DND-41 (cell line): ENCODE measurements around the gene ARRB1.

ENCODE experiments used
- EZH2 ChIP-seq: IDR thresholded peaks from 3 replicates; pipeline ENCODE4 v1.6.1; 2012; ENCODE audit warnings: borderline replicate concordance, low read depth, mild to moderate bottlenecking, moderate library complexity, low read length, inconsistent platforms; ENCODE audit not compliant: severe bottlenecking
- TF ChIP-seq, protein P1 (sequence below): IDR thresholded peaks from 2 replicates; pipeline ENCODE4 v1.5.1; 2012; ENCODE audit warnings: borderline replicate concordance, low read length, moderate library complexity, mild to moderate bottlenecking; ENCODE audit not compliant: poor library complexity, severe bottlenecking; ENCODE audit errors: extremely low read depth

DNA sequence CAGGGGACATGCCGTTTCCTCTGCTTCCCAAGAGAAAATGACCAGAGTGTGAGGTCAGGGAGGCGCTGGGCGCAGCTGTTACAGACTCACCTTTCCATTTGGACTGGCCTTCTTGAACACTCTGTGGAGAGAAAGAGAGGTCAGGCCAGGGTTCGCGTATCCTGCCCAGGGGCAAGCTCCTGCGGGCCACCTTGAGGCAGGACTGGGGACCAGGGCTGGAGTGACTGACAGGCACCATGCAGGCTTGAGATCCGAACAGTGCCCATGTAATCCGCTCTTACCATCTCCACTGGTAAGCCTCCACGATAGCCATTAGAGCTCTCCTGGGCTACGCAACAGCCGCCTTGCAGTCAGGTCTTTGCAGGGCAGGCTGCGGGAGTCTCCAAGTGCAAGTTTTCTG is 61.5 kb downstream of the ARRB1 start:
- TF ChIP-seq, protein P1, sequence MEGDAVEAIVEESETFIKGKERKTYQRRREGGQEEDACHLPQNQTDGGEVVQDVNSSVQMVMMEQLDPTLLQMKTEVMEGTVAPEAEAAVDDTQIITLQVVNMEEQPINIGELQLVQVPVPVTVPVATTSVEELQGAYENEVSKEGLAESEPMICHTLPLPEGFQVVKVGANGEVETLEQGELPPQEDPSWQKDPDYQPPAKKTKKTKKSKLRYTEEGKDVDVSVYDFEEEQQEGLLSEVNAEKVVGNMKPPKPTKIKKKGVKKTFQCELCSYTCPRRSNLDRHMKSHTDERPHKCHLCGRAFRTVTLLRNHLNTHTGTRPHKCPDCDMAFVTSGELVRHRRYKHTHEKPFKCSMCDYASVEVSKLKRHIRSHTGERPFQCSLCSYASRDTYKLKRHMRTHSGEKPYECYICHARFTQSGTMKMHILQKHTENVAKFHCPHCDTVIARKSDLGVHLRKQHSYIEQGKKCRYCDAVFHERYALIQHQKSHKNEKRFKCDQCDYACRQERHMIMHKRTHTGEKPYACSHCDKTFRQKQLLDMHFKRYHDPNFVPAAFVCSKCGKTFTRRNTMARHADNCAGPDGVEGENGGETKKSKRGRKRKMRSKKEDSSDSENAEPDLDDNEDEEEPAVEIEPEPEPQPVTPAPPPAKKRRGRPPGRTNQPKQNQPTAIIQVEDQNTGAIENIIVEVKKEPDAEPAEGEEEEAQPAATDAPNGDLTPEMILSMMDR, result no peak
- TF ChIP-seq EZH2, result no peak
